Eye (tissue), 1 donor: ENCODE measurements around the gene ACTG1.

Experiments
- DNase-seq: peaks from one replicate; pipeline ENCODE4 v3.0.0-alpha.2; 2015

Gene ACTG1

DNA sequence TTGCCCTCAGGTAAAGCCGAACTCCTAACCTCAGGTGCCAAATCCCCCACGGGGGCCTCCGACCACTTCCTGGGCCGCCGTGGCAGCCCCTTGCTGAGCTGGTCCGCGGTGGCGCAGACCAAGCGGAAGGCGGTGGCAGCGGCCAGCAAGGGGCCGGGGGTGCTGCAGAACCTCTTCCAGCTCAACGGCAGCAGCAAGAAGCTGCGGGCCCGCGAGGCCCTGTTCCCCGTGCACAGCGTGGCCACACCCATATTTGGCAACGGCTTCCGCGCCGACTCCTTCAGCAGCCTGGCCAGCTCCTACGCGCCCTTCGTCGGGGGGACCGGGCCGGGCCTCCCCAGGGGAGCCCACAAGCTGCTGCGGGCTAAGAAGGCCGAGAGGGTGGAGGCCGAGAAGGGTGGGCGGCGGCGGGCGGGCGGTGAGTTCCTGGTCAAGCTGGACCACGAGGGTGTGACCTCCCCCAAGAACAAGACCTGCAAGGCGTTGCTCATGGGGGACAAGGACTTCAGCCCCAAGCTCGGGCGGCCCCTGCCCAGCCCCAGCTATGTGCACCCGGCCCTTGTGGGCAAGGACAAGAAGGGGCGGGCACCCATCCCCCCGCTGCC lies 51.6 kb downstream of the ACTG1 start:
- no peak for DNase-seq
